ENCODE data around the gene JCHAIN. TPM values are rescaled to one million over a fixed set of nuclear protein-coding genes. Genes with fewer than 3 reads are reported as not detected.

Gene JCHAIN
- total and polyA plus RNA-seq, 7 donors = 0.13 to 3.0 (median 0.73) TPM

- Histone ChIP-seq H3K4me3 (no peak overlapping the region), H3K27ac (no peak overlapping the region), H3K36me3 (ENCODE audit: insufficient read depth in 1 of 2, low read depth in 1 of 2) (no peaks in the 10 kb centered on the region), H3K4me1 (no peaks in the 10 kb centered on the region), H3K27me3 (ENCODE audit: insufficient read depth in 3 of 3, low read length in 2 of 3) (no peaks in the 10 kb centered on the region), H3K9me3 (no peaks in the 10 kb centered on the region)
- no peak for ATAC-seq
- no peak for TF ChIP-seq CTCF (IDR thresholded peaks at IDR 0.05)
- intact Hi-C loops (cut with DNase I) = no loop called here
- WGBS, 3 donors = 48 to 74% (median 49%) methylated on average over 1 of the region's 1 CpG
- DNase-seq = no peak
Measured at GRCh38 chr4:70674731-70675130, 8.4 kb upstream of the JCHAIN start.

GRCh38 chr4:70674191-70674590 is 7.9 kb upstream of the JCHAIN start:
- no peaks in the 10 kb centered on the region for H3K27me3 ChIP-seq (ENCODE audit: insufficient read depth in 3 of 3, low read length in 2 of 3)
- intact Hi-C loops (cut with DNase I) = no loop called here
- H3K4me3 ChIP-seq = no peak overlapping the region
- H3K27ac ChIP-seq = no peak overlapping the region
- H3K4me1 ChIP-seq = no peaks in the 10 kb centered on the region
- DNase-seq (no peak), ATAC-seq (no peak)
- H3K9me3 ChIP-seq = no peaks in the 10 kb centered on the region
- no peak for TF ChIP-seq CTCF (IDR thresholded peaks at IDR 0.05)
- no peaks in the 10 kb centered on the region for H3K36me3 ChIP-seq (ENCODE audit: insufficient read depth in 1 of 2, low read depth in 1 of 2)

GRCh38 chr4:70671091-70671490 is 4.8 kb upstream of the JCHAIN start:
- H3K4me3 ChIP-seq = no peak overlapping the region
- no peak for TF ChIP-seq CTCF (IDR thresholded peaks at IDR 0.05)
- H3K36me3 ChIP-seq (ENCODE audit: insufficient read depth in 1 of 2, low read depth in 1 of 2) = no peaks in the 10 kb centered on the region
- DNase-seq (no peak), ATAC-seq (no peak)
- intact Hi-C loops (cut with DNase I) = no loop called here
- no peaks in the 10 kb centered on the region for H3K4me1 ChIP-seq
- no peaks in the 10 kb centered on the region for H3K27me3 ChIP-seq (ENCODE audit: insufficient read depth in 3 of 3, low read length in 2 of 3)
- WGBS, 3 donors = 49 to 66% (median 57%) methylated on average over 2 of the region's 2 CpGs
- H3K27ac ChIP-seq = no peak overlapping the region
- H3K9me3 ChIP-seq = no peaks in the 10 kb centered on the region

GRCh38 chr4:70670332-70671014 is 4.2 kb upstream of the JCHAIN start:
- H3K27ac ChIP-seq = no peak overlapping the region
- ATAC-seq (no peak), DNase-seq (no peak)
- no peak for TF ChIP-seq CTCF (IDR thresholded peaks at IDR 0.05)
- WGBS, 3 donors = 71 to 75% (median 75%) methylated on average over 5 of the region's 5 CpGs
- no peaks in the 10 kb centered on the region for H3K4me1 ChIP-seq
- intact Hi-C loops (cut with DNase I) = no loop called here
- no peaks in the 10 kb centered on the region for H3K9me3 ChIP-seq
- no peak overlapping the region for H3K4me3 ChIP-seq
- H3K36me3 ChIP-seq (ENCODE audit: insufficient read depth in 1 of 2, low read depth in 1 of 2) = no peaks in the 10 kb centered on the region
- no peaks in the 10 kb centered on the region for H3K27me3 ChIP-seq (ENCODE audit: insufficient read depth in 3 of 3, low read length in 2 of 3)

Data from psoas muscle (tissue), 8 donors.